ENCODE results near the gene C2orf68. TPM values are rescaled to one million over a fixed set of nuclear protein-coding genes. Genes with fewer than 3 reads are reported as not detected.

Gene C2orf68
- total RNA-seq, 4 donors from 2014 or later = 12.3 to 21.0 (median 19.8) TPM

DNA sequence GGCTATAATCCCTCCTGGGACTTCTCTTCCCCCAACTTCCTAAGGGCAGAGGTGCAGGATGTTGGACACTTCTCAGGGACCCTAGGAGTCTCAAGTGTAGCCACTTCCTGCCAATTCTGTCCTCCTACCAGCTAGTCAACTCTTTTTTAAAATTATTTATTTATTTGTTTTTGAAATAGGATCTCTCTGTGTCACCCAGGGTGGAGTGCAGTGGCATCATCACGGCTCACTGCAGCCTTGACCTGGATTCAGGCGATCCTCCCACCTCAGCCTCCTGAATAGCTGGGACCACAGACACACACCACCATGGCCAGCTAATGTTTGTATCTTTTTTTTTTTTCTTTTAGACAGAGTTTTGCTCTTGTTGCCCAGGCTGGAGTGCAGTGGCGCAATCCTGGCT lies 44.6 kb upstream of the C2orf68 start:
- H3K27ac ChIP-seq = no peak overlapping the region
- TF ChIP-seq, protein P1, sequence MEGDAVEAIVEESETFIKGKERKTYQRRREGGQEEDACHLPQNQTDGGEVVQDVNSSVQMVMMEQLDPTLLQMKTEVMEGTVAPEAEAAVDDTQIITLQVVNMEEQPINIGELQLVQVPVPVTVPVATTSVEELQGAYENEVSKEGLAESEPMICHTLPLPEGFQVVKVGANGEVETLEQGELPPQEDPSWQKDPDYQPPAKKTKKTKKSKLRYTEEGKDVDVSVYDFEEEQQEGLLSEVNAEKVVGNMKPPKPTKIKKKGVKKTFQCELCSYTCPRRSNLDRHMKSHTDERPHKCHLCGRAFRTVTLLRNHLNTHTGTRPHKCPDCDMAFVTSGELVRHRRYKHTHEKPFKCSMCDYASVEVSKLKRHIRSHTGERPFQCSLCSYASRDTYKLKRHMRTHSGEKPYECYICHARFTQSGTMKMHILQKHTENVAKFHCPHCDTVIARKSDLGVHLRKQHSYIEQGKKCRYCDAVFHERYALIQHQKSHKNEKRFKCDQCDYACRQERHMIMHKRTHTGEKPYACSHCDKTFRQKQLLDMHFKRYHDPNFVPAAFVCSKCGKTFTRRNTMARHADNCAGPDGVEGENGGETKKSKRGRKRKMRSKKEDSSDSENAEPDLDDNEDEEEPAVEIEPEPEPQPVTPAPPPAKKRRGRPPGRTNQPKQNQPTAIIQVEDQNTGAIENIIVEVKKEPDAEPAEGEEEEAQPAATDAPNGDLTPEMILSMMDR (IDR thresholded peaks at IDR 0.05) = no peak
- TF ChIP-seq POLR2AphosphoS5 (IDR thresholded peaks at IDR 0.05) = no peak
- TF ChIP-seq EP300 (IDR thresholded peaks at IDR 0.05) = no peak
- TF ChIP-seq POLR2A (IDR thresholded peaks at IDR 0.05) = no peak
- H3K36me3 ChIP-seq = peaks cover 0 to 68% of the 10 kb centered on the region in 2 donors
- ATAC-seq = no peak
- H3K9me3 ChIP-seq = no peaks in the 10 kb centered on the region
- 79 to 80% methylated on average over 1 to 3 of the region's 3 CpGs for WGBS, 2 donors (ENCODE audit: low coverage in 1 of 2)
- no peak overlapping the region for H3K4me3 ChIP-seq
- H3K4me1 ChIP-seq = peaks cover 0 to 7% (median 0%) of the 10 kb centered on the region in 3 donors
- no peaks in the 10 kb centered on the region for H3K27me3 ChIP-seq

DNA sequence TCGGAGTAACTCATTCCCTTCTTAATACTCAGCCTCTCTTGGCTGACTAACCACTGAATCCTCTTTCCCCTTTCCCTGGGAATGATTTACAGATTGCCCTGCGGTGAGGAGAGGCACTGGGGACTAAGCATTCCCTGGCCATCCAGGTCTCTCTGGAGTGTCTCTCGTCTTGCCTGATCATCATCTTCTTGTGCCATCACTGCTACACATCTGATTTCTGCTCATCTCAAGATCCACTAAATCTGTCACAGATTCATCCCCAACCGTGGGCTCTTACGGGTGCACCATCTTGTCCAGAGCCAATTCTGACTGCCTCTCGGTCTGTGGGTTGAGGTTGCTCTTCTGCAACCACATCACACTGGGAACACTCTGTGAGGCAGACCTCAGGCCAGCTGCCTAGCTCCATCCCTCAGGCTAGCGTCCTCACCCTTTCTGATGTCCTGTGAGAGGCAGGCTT lies 44.1 kb upstream of the C2orf68 start:
- H3K36me3 ChIP-seq = peaks cover 0 to 73% of the 10 kb centered on the region in 2 donors
- H3K4me3 ChIP-seq = no peak overlapping the region
- TF ChIP-seq EP300 (IDR thresholded peaks at IDR 0.05) (no peak), POLR2A (IDR thresholded peaks at IDR 0.05) (no peak), POLR2AphosphoS5 (IDR thresholded peaks at IDR 0.05) (no peak)
- TF ChIP-seq, protein P1 (IDR thresholded peaks at IDR 0.05) = no peak
- peaks cover 0 to 2% (median 0%) of the 10 kb centered on the region in 3 donors for H3K4me1 ChIP-seq
- no peak for ATAC-seq
- H3K27ac ChIP-seq = no peak overlapping the region
- no peaks in the 10 kb centered on the region for H3K9me3 ChIP-seq
- 80 to 87% methylated on average over 4 to 7 of the region's 7 CpGs for WGBS, 2 donors (ENCODE audit: low coverage in 1 of 2)
- H3K27me3 ChIP-seq = no peaks in the 10 kb centered on the region

DNA sequence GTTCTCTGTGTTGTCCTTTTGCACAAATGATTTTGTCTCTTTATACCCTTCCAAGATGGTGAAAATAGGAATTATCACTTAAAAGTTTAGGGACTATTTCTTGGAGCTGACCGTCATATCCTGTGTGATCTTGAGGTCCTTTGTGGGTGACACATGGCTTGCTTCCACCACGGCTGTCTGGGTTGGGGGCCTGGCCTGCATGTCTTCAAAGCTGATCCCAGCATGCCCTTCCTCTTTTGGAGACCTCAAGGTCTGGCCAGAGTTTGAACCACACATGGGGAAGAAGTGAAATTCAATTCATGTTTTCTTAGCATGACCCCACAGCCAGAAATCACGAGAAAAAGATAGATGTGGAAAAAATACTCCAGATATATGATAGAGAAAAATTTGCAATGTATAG lies 42.1 kb upstream of the C2orf68 start:
- Histone ChIP-seq H3K4me1 (no peaks in the 10 kb centered on the region), H3K4me3 (no peak overlapping the region), H3K27me3 (no peaks in the 10 kb centered on the region), H3K27ac (no peak overlapping the region), H3K36me3 (peaks cover 0 to 86% of the 10 kb centered on the region in 2 donors), H3K9me3 (no peaks in the 10 kb centered on the region)
- WGBS, 2 donors (ENCODE audit: low coverage in 1 of 2) = 76 to 100% methylated on average over 1 to 3 of the region's 3 CpGs
- no peak for ATAC-seq
- TF ChIP-seq, protein P1 (IDR thresholded peaks at IDR 0.05) = no peak
- TF ChIP-seq POLR2AphosphoS5 (IDR thresholded peaks at IDR 0.05) = no peak
- TF ChIP-seq EP300 (IDR thresholded peaks at IDR 0.05) = no peak
- TF ChIP-seq POLR2A (IDR thresholded peaks at IDR 0.05) = no peak

DNA sequence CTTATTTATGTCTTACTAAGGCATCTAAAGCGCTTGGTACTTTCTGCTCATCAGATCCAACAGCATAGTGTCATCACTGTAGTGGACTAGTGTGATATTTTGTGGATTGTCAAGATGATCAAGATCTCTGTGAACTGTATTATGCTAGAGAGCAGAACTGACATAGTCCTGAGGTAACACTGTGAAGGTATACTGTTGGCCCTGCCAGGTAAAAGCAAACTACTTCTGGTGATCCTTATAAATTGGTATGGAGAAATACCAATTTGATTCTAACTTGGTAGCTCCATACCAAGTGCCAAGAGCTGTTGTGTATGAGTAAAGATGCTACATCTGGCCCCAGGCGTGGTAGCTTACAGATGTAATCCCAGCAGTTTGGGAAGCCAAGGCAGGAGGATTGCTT lies 40.2 kb upstream of the C2orf68 start:
- no peak for ATAC-seq
- Histone ChIP-seq H3K27ac (no peak overlapping the region), H3K27me3 (no peaks in the 10 kb centered on the region), H3K36me3 (peaks cover 0 to 88% of the 10 kb centered on the region in 2 donors), H3K4me3 (no peak overlapping the region), H3K4me1 (no peaks in the 10 kb centered on the region), H3K9me3 (no peaks in the 10 kb centered on the region)
- 90 to 100% methylated on average over 2 of the region's 2 CpGs for WGBS, 2 donors (ENCODE audit: low coverage in 1 of 2)
- TF ChIP-seq POLR2AphosphoS5 (IDR thresholded peaks at IDR 0.05) (no peak), POLR2A (IDR thresholded peaks at IDR 0.05) (no peak), EP300 (IDR thresholded peaks at IDR 0.05) (no peak)

DNA sequence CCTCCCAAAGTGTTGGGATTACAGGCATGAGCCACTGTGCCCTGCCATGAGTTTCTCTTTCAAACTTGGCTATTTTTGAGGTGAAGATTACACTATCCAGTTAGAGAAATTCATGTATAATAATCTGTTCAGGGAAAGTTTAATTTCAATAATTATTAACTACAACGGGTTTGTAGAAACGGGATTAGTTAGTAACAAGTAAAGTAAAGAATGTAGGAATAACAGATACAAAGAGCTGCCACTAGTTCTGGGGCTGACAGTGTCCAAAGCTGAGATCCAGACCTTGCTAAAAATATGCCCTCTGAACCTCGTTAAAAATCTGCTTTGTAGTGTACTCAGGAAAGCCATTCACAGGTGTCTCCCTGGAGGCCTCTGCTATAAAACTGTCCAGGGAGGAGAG lies 39.2 kb upstream of the C2orf68 start:
- Histone ChIP-seq H3K27ac (no peak overlapping the region), H3K9me3 (no peaks in the 10 kb centered on the region), H3K4me3 (no peak overlapping the region), H3K36me3 (peaks cover 0 to 88% of the 10 kb centered on the region in 2 donors), H3K27me3 (no peaks in the 10 kb centered on the region), H3K4me1 (no peaks in the 10 kb centered on the region)
- no peak for TF ChIP-seq POLR2AphosphoS5 (IDR thresholded peaks at IDR 0.05)
- no peak for TF ChIP-seq EP300 (IDR thresholded peaks at IDR 0.05)
- TF ChIP-seq, protein P1 (IDR thresholded peaks at IDR 0.05) = no peak
- no peak for TF ChIP-seq POLR2A (IDR thresholded peaks at IDR 0.05)
- WGBS, 2 donors (ENCODE audit: low coverage in 1 of 2) = 85 to 87% methylated on average over 3 of the region's 3 CpGs
- ATAC-seq = no peak

All from gastroesophageal sphincter (tissue), 4 donors.